Gastroesophageal sphincter (tissue), 4 donors: ENCODE data around the gene LRRTM4. TPM values are rescaled to one million over a fixed set of nuclear protein-coding genes. Genes with fewer than 3 reads are reported as not detected.

Experiments
- ATAC-seq: fragments of 150-250 bp; one replicate; pipeline ENCODE4 v1.9.1; 2016; ENCODE audit warnings: mild to moderate bottlenecking, moderate library complexity
- H3K27ac ChIP-seq, 4 donors: fragments of 200-600 bp; sonication (generic) in 3 of 4; 1 replicate in 3 of 4; 2 replicates in 1 of 4; pipeline ENCODE4 v1.5.1; 2016 to 2019
- H3K27me3 ChIP-seq: fragments of 200-600 bp; sonication (generic); one replicate; pipeline ENCODE4 v1.5.1; 2019
- H3K36me3 ChIP-seq, 2 donors: fragments of 200-600 bp; sonication (generic); one replicate each; pipeline ENCODE4 v1.5.1; 2019; ENCODE audit warnings: control low read depth in 1 of 2
- H3K4me1 ChIP-seq, 3 donors: fragments of 200-600 bp; sonication (generic); 1 replicate in 2 of 3; 2 replicates in 1 of 3; pipeline ENCODE4 v1.5.1; 2016 to 2019; ENCODE audit warnings: control low read depth in 2 of 3
- H3K4me3 ChIP-seq, 2 donors: fragments of 200-600 bp; sonication (generic); one replicate each; pipeline ENCODE4 v1.5.1; 2019; ENCODE audit warnings: mild to moderate bottlenecking in 1 of 2, moderate library complexity in 1 of 2
- H3K9me3 ChIP-seq, 3 donors: fragments of 200-600 bp; sonication (generic); one replicate each; pipeline ENCODE4 v1.5.1; 2017 to 2019; ENCODE audit warnings: control low read depth in 2 of 3
- CTCF ChIP-seq, 4 experiments: fragments of 200-600 bp in 2 of 4; fragments of 450-650 bp in 2 of 4; sonication (generic) in 1 of 4; IDR thresholded peaks; one replicate each; pipeline ENCODE4 v1.5.1; 2017 to 2019; ENCODE audit warnings: antibody characterized with exemption in 4 of 4, mild to moderate bottlenecking in 2 of 4, moderate library complexity in 2 of 4
- EP300 ChIP-seq: sonication (generic); formaldehyde crosslinking; IDR thresholded peaks from one replicate; pipeline ENCODE4 v1.6.1; 2017; ENCODE audit warnings: antibody characterized with exemption, mild to moderate bottlenecking
- POLR2A ChIP-seq, 2 donors: fragments of 450-650 bp; IDR thresholded peaks; one replicate each; pipeline ENCODE4 v1.6.1; 2017; ENCODE audit warnings: antibody characterized with exemption in 2 of 2, mild to moderate bottlenecking in 2 of 2, moderate library complexity in 1 of 2
- POLR2AphosphoS5 ChIP-seq: sonication (generic); formaldehyde crosslinking; IDR thresholded peaks from one replicate; pipeline ENCODE4 v1.6.1; 2017; ENCODE audit warnings: antibody characterized with exemption
- WGBS, 2 donors: methylation state at CpG; one replicate each; pipeline ENCODE4 v1.1.5; 2018; ENCODE audit warnings: low coverage in 1 of 2; 5-methylcytosine and 5-hydroxymethylcytosine counted together
- total RNA-seq, 4 donors: library from RNA; depleted of rRNA; stranded (reverse); fragments of >200 nt; gene quantifications; one replicate each; pipeline ENCODE4 v1.1.0, GENCODE V29; 2016

Gene LRRTM4
- total RNA-seq, 4 donors from 2014 or later: 0.12 to 0.30 (median 0.27) TPM; not detected in 1

DNA sequence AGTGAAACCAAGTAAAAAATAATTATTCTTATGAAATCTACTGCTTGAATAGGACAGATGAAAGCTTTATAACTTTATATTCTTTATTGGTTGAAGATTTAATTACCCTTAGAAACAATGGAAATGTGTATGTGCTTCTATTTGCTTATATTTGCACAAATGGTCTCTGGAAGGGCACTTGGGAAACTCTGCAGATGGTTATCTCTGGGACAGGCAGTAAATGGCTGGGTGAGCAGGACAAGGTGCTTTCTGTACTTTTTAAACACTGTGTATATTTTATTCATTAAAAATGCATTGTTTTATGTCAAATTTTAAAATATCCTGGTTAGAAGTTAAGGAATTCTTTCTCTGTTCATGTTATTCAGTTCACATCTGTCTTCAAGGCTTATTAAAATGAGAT, 131.1 kb downstream of the LRRTM4 start:
- no peaks in the 10 kb centered on the region for H3K4me1 ChIP-seq
- TF ChIP-seq EP300 (no peak), POLR2A (IDR thresholded peaks at IDR 0.05) (no peak), POLR2AphosphoS5 (no peak), CTCF (IDR thresholded peaks at IDR 0.05) (no peak)

DNA sequence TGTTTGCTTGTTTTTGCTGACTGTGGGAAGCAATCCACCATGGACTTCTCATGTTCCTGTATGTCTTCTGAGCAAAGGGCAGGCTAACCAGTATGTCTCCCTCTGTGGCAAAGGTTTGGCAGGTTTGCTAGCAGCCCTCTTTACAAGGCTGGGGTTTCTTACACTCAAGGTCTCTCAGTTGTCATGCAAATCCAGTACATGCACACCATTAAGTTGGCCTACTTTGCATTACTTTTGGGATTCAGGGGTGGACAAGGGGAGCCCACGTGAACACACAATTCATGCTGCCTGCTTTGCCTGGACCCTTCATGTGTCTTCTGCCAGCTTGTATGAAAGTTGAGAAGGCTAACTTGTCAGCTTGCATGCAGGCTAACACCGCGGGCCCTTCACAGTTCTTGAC, 134.9 kb downstream of the LRRTM4 start:
- 60 to 82% methylated on average over 2 to 3 of the region's 3 CpGs for WGBS, 2 donors
- H3K27me3 ChIP-seq: no peaks in the 10 kb centered on the region
- no peaks in the 10 kb centered on the region for H3K9me3 ChIP-seq
- no peak for TF ChIP-seq CTCF (IDR thresholded peaks at IDR 0.05)
- no peak overlapping the region for H3K4me3 ChIP-seq
- no peaks in the 10 kb centered on the region for H3K4me1 ChIP-seq
- H3K27ac ChIP-seq: no peak overlapping the region
- ATAC-seq: no peak
- H3K36me3 ChIP-seq: no peaks in the 10 kb centered on the region

More for the DNA sequence above, 131.1 kb downstream of the LRRTM4 start:
- Histone ChIP-seq H3K4me3 (no peak overlapping the region), H3K27me3 (no peaks in the 10 kb centered on the region), H3K27ac (no peak overlapping the region), H3K9me3 (no peaks in the 10 kb centered on the region), H3K36me3 (no peaks in the 10 kb centered on the region)
- ATAC-seq: no peak

GRCh38 chr2:77372636-77373035, 149.5 kb downstream of the LRRTM4 start:
- H3K9me3 ChIP-seq: no peaks in the 10 kb centered on the region
- no peak for ATAC-seq
- H3K36me3 ChIP-seq: no peaks in the 10 kb centered on the region
- no peak overlapping the region for H3K4me3 ChIP-seq
- H3K27me3 ChIP-seq: no peaks in the 10 kb centered on the region
- H3K27ac ChIP-seq: no peak overlapping the region
- H3K4me1 ChIP-seq: no peaks in the 10 kb centered on the region
- no peak for TF ChIP-seq CTCF (IDR thresholded peaks at IDR 0.05)

DNA sequence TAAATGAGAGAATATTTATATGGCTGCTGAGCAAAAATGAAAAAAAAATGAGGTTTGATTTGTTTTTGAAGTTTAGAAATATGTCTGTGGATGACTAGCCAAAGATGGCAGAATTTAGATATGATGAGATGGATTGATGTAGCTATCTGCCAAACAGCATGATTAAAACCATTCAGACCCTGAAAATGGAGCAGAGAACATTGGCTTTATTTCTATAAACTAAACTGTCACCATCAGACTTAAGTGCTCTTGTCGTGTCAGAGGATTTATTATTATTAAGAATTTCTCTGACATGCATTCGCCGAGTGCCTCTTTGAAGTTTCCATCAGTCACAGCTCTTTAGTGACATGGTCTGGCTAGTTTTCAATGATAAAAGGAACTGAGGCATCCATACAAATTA, 151.7 kb downstream of the LRRTM4 start:
- Histone ChIP-seq H3K36me3 (no peaks in the 10 kb centered on the region), H3K9me3 (no peaks in the 10 kb centered on the region), H3K27me3 (no peaks in the 10 kb centered on the region), H3K27ac (no peak overlapping the region), H3K4me1 (no peaks in the 10 kb centered on the region), H3K4me3 (no peak overlapping the region)
- 29 to 39% methylated on average over 3 of the region's 3 CpGs for WGBS, 2 donors
- TF ChIP-seq POLR2AphosphoS5: no peak
- TF ChIP-seq EP300: no peak
- TF ChIP-seq POLR2A (IDR thresholded peaks at IDR 0.05): no peak
- TF ChIP-seq CTCF (IDR thresholded peaks at IDR 0.05): no peak
- ATAC-seq: no peak

DNA sequence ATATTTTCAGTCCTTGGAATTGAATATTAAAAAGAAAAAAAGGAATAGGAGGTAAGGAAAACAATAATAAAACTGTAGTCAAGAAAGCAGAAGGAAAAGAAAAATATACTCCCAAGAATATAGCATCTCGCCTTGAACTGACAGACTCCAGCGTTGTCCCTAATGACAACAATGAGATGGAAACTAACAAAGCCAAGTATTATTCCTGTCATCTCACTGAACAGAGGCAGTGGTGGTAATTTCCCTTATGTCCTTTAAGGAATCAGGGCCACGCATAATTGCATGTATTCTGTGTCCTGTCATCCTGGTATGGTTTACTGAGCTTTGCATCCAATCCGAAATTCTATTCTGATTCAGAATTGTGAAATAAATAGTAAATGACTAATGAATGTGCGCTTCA, 158.9 kb downstream of the LRRTM4 start:
- Histone ChIP-seq H3K9me3 (no peaks in the 10 kb centered on the region), H3K36me3 (no peaks in the 10 kb centered on the region), H3K4me1 (no peaks in the 10 kb centered on the region), H3K27ac (no peak overlapping the region), H3K27me3 (no peaks in the 10 kb centered on the region), H3K4me3 (no peak overlapping the region)
- 70 to 83% methylated on average over 5 of the region's 5 CpGs for WGBS, 2 donors
- ATAC-seq: no peak
- TF ChIP-seq POLR2AphosphoS5 (no peak), EP300 (no peak), CTCF (IDR thresholded peaks at IDR 0.05) (no peak), POLR2A (IDR thresholded peaks at IDR 0.05) (no peak)
